Ishikawa (cell line): Measurements from ENCODE around the gene DNAH17.

Source experiments
- CEBPB ChIP-seq: IDR thresholded peaks from 2 replicates; pipeline ENCODE4 v1.6.1; 2012
- CREB1 ChIP-seq: IDR thresholded peaks from 2 replicates; pipeline ENCODE4 v1.6.1; 2012; ENCODE audit warnings: low read depth
- EGR1 ChIP-seq: IDR thresholded peaks from 2 replicates; pipeline ENCODE4 v1.6.1; 2012
- EP300 ChIP-seq: IDR thresholded peaks from 2 replicates; pipeline ENCODE4 v1.6.1; 2012; ENCODE audit warnings: borderline replicate concordance
- FOXM1 ChIP-seq: IDR thresholded peaks from 2 replicates; pipeline ENCODE4 v1.6.1; 2012; ENCODE audit warnings: low read depth, borderline replicate concordance
- NFIC ChIP-seq: IDR thresholded peaks from 2 replicates; pipeline ENCODE4 v1.6.1; 2012
- RAD21 ChIP-seq: IDR thresholded peaks from 2 replicates; pipeline ENCODE4 v1.6.1; 2012; ENCODE audit warnings: low read depth
- TAF1 ChIP-seq: IDR thresholded peaks from 2 replicates; pipeline ENCODE4 v1.6.1; 2012; ENCODE audit warnings: low read depth, mild to moderate bottlenecking
- TCF12 ChIP-seq: IDR thresholded peaks from 2 replicates; pipeline ENCODE4 v1.6.1; 2012; ENCODE audit warnings: low read depth
- TEAD4 ChIP-seq: IDR thresholded peaks from 2 replicates; pipeline ENCODE4 v1.6.1; 2012
- YY1 ChIP-seq: IDR thresholded peaks from 2 replicates; pipeline ENCODE4 v1.6.1; 2012; ENCODE audit warnings: low read depth
- ZBTB7A ChIP-seq: IDR thresholded peaks from 2 replicates; pipeline ENCODE4 v1.6.1; 2012; ENCODE audit warnings: low read depth
- TF ChIP-seq, protein P1 (sequence below): IDR thresholded peaks from 2 replicates; pipeline ENCODE4 v1.6.1; 2012
- TF ChIP-seq, protein P2 (sequence below): IDR thresholded peaks from 2 replicates; pipeline ENCODE4 v1.6.1; 2012
- TF ChIP-seq, protein P3 (sequence below): IDR thresholded peaks from 2 replicates; pipeline ENCODE4 v1.6.1; 2012; ENCODE audit warnings: low read depth, mild to moderate bottlenecking

DNAH17 gene

DNA sequence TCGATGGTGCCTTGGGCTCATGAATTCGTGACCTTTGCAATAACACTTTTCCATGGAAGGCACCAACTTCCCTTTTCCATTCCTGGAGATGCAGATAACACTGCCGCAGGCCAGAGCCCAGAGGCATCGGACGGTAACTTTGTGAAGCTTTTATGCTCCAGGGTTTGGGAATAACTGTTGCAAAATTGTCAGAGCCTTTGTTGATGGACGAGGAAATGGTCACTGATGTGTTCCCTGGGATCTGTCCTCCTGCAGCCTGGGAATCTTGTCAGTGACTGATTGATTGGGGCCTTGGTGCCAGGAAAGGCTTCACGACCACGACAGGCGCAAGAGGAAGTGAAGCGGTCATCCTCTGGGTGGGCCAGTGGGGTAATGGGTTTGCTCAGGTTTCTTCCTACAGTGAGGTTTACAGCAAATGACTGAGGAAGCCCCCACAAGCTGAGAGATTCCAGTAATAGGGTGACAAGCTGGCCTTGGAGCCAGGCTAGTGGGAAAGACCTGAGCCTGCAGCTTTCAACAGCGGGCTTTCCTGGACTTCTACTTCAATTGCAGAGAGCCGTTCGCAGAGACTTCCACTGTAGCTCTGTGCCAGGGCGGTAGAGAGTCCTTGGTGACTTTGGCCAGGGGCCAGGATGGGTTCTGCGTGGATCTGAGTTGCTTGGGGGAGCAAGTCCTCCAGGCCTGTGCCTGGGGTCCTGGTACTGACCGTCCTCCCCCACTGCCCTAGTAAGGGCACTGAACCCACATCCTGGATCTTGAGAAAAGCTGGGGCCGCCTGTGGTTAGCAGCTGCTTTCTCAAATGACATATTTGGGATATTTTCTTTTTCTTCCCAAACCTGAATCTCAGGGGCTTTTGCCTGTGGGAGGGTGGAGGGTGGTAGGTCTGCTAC, 161.1 kb downstream of the DNAH17 start:
- no peak for TF ChIP-seq TEAD4
- no peak for TF ChIP-seq NFIC
- TF ChIP-seq, protein P1, sequence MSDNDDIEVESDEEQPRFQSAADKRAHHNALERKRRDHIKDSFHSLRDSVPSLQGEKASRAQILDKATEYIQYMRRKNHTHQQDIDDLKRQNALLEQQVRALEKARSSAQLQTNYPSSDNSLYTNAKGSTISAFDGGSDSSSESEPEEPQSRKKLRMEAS: no peak
- no peak for TF ChIP-seq YY1

DNA sequence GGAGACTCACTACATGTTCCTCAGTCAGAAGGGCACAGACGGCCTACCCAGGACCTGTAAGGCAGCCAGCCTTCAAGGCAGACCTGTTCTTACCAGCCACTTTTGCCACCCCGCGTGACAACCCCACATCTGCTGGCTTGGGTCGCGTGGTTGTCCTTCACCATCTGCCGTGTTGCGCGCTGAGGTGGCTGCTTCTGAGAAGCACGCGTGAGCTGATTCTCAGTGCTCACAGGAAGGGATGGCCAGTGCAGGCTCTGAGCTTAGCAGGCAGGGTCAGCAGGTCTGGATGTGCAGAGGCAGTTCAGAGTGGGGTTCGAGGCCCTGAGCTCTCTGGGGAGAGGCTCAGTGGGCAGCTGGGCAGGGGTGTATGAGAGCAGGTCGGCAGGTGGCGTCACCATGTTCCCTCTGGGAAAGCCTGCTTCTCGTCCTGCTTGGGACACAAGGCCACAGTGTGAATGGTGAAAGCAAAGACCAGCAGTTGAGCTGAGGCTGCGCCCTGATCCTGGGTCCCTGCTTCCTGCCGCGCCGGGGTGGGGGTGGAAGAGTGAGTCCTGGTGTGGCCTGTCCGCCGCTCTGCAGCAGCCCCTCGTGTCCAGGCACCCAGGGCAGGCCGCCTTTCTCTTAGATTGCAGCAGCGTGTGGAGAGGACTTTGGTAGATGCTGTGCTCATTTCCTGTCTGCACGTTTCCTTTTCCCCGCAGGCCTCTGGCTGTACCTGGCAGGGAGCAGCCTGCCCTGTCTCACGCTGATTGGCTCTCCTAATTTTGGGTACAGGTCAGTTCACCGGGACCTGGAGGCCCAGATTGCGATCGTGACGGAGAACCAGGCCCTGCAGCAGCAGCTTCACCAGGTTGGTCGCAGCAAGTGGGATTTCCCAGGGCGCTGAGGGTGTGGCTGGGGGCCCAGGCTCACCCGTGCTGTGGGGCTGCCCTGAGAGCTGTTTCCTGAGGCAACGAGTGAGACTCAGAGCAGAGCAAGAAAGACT, 162.7 kb downstream of the DNAH17 start:
- no peak for TF ChIP-seq ZBTB7A
- TF ChIP-seq, protein P2, sequence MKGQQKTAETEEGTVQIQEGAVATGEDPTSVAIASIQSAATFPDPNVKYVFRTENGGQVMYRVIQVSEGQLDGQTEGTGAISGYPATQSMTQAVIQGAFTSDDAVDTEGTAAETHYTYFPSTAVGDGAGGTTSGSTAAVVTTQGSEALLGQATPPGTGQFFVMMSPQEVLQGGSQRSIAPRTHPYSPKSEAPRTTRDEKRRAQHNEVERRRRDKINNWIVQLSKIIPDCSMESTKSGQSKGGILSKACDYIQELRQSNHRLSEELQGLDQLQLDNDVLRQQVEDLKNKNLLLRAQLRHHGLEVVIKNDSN: no peak
- no peak for TF ChIP-seq FOXM1
- TF ChIP-seq TAF1: no peak
- no peak for TF ChIP-seq NFIC
- TF ChIP-seq YY1: no peak

DNA sequence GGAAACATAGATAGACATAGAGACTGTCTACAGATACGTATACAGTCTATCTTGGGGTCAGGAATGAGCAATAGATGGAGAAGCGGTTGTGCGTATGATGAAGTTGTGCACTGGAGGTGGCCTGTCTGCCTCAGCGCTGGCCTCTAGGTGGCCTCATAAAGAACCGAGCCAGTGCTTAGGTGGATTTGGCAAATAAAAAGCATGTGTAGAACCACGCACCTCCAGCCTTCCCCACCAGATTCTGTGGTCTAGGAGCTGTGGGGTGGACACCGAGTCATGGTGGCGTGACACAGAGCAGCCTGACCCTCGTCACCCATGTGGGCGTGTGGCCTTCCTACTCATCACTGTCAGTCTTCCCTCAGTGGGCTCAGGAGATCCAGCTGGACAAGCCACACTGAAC, 164.8 kb downstream of the DNAH17 start:
- TF ChIP-seq ZBTB7A (no peak), CEBPB (no peak), FOXM1 (no peak), TAF1 (no peak), YY1 (no peak), TEAD4 (no peak), RAD21 (no peak), EGR1 (no peak), TCF12 (no peak), NFIC (no peak), EP300 (no peak), CREB1 (no peak)
- TF ChIP-seq, protein P3, sequence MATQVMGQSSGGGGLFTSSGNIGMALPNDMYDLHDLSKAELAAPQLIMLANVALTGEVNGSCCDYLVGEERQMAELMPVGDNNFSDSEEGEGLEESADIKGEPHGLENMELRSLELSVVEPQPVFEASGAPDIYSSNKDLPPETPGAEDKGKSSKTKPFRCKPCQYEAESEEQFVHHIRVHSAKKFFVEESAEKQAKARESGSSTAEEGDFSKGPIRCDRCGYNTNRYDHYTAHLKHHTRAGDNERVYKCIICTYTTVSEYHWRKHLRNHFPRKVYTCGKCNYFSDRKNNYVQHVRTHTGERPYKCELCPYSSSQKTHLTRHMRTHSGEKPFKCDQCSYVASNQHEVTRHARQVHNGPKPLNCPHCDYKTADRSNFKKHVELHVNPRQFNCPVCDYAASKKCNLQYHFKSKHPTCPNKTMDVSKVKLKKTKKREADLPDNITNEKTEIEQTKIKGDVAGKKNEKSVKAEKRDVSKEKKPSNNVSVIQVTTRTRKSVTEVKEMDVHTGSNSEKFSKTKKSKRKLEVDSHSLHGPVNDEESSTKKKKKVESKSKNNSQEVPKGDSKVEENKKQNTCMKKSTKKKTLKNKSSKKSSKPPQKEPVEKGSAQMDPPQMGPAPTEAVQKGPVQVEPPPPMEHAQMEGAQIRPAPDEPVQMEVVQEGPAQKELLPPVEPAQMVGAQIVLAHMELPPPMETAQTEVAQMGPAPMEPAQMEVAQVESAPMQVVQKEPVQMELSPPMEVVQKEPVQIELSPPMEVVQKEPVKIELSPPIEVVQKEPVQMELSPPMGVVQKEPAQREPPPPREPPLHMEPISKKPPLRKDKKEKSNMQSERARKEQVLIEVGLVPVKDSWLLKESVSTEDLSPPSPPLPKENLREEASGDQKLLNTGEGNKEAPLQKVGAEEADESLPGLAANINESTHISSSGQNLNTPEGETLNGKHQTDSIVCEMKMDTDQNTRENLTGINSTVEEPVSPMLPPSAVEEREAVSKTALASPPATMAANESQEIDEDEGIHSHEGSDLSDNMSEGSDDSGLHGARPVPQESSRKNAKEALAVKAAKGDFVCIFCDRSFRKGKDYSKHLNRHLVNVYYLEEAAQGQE: no peak
- TF ChIP-seq, protein P1: no peak
- TF ChIP-seq, protein P2: no peak

DNA sequence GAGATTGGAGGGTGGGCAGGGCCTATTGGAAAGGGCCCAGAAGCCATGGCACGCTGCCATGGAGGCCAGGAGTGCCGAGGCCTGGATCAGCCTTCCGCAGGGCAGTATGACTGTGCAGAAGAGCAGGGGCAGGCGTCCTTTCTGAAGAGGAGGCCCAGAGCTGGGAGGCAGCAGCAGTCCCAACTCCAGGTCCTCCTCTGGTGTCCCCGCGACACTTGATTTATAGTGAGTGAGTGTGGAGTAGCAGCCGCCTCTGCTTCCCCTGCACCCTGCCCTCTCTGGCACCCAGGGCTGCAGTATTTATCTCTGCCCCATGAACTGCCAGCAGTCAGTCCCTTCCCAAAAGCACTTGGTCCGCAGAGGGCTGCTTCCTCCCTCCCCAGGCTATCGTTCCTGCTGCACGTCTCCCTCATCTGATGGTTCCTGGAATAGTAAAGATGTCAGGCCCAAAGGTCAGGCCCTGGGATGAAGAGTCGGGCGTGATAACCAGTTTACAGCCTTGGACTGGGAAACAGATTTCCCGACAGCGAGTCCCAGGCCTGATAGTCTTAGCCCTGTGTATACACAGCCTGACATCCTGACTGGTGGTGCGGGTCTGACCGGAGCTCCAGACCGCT, 165.8 kb downstream of the DNAH17 start:
- TF ChIP-seq, protein P3: no peak
- TF ChIP-seq ZBTB7A: no peak
- no peak for TF ChIP-seq CREB1

DNA sequence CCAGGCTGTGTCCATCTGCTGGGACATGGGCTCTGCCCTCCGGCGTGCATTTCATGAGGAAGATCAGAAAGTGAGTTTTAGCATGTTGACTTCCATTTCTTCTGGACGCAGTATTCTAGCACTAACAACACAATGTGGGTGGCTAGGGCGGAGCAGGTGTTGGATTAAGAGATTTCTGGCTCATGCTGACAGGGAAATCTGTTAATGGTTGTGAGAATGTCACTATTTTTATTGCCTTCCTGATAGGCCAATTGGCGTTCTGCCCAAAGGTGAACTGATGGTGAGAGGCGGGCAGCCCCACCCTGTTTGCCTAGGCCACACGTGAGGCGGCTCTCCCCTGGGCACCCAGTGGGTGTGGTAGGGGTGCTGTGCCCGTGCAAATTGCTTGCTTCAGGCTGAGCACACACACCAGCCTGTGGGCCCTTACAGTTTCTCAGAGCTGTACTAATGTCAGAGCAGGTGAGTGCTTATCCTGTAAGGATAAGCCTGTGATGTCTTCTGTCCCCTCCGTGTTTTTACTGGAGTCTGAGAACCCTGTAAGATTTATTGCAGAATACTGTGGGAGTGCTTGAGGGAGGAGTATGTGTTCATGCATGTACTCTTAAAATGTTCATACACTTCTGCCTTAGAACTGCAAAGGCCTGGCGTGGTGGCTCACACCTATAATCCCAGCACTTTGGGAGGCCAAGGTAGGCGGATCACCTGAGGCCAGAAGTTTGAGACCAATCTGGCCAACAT, 167.8 kb downstream of the DNAH17 start:
- TF ChIP-seq FOXM1 (no peak), NFIC (peak; percentile 66)
